H4 (cell line): ENCODE results near the gene DNMT3B. TPM values are rescaled to one million over a fixed set of nuclear protein-coding genes. Genes with fewer than 3 reads are reported as not detected.
"Not testable (repeated sequence)": the region's sequence is repeated elsewhere in the genome, so short reads cannot be mapped to it uniquely, and the experiment has no call there.

Experiments
- DNase-seq: peaks from one replicate; pipeline ENCODE4 v3.0.0-alpha.2; 2015; ENCODE audit warnings: low spot score
- total RNA-seq: library from RNA; depleted of rRNA; stranded (reverse); fragments of >200 nt; shearing (Covaris generic); gene quantifications from 2 replicates; pipeline ENCODE4 v1.2.3, GENCODE V29; 2014

DNMT3B gene
- total RNA-seq, 1 experiment from 2014 or later = 5.4 TPM

- peak; percentile 56 for DNase-seq
Measured at GRCh38 chr20:32789896-32790750, 27.9 kb downstream of the DNMT3B start.

DNA sequence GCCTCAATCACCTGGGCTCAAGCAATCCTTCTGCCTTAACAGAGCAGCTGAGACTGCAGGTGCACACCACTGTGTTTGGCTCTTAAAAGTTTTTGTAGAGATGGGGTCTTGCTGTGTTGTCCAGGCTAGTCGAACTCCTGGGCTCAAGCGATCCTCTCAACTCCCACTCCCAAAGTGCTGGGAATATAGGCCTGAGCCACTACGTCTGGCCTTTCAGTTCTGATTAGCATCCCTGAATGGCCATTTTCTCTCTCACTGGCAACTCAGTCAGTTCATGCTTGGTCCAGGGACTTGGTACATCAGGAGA lies 28.5 kb downstream of the DNMT3B start:
- DNase-seq = no peak

DNA sequence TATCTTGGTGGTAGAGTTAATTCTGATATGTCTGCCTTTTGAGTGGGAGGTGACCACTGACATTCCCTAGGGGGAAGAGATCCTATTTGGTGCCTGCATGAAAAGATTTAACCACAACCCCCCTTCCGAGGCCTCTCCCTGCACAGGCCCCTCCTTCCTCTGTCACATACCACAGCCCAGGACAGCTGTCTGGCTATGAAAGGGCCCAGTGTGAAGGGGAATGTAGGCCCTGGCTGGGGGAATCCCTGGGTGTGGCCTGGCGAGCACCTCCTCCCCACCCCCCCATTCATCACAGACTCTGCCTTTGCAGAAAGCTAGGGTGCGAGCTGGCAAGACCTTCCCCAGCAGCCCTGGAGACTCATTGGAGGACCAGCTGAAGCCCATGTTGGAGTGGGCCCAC lies 30.1 kb downstream of the DNMT3B start:
- DNase-seq = no peak

DNA sequence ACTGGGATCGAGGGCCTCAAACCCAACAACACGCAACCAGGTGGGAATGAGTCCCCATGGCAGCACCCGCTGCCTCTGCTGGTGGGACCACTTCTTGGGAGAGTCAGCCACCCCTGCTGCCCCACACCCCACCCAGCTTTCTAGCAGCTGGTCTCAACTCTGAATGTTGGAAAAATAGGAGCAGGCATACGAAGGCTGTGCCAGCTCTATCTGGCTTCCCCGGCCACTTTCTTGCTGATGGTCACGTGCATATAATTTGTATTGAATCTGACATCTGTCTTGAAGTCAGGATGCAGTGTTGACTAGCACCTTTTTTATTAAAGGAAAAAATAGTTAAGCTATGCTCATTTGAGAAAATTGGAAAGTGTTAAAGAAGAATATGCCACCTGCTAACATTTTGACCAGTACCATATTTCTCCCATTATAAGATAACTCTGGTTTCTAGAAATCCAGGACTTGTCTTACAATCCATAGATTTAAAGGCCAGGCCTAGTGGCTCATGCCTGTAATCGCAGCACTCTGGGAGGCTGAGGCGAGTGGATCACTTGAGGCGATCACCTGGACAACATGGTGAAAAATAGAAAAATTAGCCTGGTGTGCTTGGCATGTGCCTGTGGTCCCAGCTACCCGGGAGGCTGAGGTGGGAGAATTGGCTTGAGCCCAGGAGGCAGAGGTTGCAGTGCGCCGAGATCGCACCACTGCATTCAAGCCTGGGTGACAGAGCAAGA lies 30.7 kb downstream of the DNMT3B start:
- DNase-seq = no peak

DNA sequence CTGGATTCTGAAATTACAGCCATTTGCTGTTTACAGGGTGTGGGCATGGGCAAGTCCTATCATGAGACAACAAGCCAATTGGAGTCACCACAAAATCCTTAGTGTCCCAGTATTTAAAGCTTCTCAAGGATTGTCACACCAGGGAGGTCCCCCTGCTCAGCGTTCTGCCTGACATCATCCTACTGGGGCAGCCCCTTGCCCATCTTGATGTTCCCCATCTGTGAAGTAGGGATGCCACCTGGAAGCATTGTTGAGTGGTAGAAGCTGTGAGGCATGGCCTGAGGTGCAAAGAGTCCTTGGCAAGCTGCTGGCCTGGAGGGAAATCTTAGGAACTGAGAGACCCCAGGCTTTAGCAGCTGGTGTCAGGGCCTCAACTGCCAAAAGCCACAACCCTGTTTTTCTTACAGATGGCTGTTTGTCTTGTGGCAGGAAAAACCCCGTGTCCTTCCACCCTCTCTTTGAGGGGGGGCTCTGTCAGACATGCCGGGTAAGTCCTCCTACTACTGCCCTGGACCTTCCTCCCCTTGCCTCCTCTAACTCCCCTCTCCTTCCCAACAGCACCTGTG lies 34.3 kb downstream of the DNMT3B start:
- DNase-seq = no peak

DNA sequence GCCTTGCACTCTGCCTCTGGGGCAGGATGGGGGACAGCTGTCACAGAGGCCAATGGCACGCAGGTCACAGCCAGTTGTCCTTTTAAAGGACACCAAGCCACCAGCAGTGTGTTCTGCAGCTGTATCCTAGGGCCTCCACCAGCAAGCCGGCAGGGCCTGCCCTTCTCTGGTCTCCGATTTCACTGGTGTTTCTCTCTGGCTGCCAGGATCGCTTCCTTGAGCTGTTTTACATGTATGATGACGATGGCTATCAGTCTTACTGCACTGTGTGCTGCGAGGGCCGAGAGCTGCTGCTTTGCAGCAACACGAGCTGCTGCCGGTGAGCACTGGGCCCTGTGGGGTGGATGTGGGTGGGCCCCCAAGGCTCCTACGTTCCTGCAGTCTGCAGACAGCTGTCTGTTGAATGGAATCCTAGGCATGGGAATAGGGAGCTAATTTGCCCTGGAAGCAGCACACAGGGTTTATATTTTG lies 34.8 kb downstream of the DNMT3B start:
- DNase-seq = peak; percentile 79

GRCh38 chr20:32797571-32797970 lies 35.4 kb downstream of the DNMT3B start:
- DNase-seq = not testable (repeated sequence)

- no peak for DNase-seq
Measured at GRCh38 chr20:32798046-32798981, 36.1 kb downstream of the DNMT3B start.

DNA sequence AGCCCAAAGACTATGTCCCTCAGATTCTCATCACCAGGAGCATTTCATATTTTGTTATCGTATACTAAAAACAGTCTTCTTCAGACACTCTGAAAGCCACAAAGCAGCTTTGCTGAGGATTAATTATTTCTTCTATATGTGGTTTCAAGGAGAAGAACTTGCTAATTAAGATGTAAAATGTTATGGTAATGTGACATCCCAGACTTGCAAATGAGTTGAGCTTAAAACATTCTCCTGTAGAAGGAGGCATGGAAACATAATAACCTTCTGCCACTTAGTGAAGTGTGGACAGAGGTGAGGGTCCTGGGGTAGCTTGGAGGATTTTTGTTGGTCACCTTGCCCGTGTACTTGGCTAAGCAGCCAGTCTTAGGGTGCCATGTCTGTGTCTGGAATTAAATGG lies 40.9 kb downstream of the DNMT3B start:
- DNase-seq = no peak

DNA sequence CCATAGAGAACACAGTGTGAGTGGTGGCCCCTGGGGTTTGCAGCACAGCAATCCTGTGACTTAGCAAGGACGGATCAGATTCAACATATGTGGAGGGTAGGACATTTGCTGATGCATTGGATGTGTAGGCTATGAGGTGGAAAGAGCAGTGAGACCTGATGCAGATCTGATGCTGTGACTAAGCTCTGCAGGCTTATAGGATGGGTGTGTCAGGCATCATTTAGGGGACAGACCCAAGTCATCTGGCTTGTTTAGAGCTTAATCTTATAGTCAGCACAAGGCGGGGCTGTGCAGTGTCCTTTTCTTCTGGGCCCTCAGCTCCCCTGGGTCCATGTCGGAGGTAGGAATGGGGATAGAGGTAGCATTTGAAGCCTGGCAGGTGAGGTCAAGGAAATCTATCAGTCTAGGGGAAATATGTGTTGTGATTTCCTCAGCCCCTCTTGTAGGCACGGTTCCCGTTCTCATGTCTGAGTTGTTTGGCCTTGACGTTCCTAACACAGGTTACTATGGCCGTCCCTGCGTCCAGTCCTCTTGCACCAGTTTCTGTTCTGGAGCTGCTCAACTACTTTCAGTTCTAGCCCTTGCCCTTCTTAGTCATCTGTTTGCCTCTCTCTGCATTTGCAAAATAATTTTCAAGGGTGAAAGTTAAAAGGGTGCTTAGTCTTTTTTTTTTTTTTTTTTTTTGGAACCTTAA lies 42.0 kb downstream of the DNMT3B start:
- DNase-seq = no peak

DNA sequence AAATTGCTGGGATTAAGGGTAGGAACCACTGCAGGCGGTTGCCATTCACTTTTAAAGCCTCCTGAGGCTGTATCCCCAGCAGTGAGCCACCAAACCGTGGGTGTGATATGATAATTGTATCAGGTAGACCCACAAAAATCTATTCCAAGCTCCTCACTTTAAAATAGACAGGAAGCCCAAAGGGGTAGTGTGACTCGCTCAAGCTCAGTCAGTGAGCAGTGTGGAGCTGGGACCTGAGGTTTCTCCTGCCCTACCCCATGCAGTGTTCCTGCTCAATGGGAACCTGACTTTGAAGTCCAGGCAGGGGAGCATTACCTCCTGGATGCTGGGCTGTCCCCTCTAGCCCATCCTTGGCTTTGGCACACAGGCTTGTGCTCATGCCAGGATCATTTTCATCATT lies 42.6 kb downstream of the DNMT3B start:
- DNase-seq = no peak

DNA sequence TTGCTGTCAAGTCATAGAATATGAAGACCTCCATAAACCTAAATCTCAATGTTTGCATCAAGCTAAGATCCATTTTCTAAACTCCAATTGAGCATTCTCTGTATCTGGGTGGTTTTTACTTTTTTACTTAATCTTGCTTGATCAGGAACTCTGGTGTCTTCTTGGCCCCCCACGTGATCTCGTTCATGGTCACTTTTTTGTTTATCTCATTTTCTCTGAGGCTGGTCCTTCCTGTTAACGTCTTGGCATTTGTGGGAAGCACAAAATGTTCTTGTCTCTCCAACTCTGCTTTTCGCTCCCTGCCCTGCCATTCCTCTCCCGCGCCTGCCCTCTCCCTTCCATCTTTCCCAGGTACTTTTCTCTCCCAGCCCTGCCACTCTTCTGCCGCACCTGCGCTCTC lies 43.5 kb downstream of the DNMT3B start:
- no peak for DNase-seq

DNA sequence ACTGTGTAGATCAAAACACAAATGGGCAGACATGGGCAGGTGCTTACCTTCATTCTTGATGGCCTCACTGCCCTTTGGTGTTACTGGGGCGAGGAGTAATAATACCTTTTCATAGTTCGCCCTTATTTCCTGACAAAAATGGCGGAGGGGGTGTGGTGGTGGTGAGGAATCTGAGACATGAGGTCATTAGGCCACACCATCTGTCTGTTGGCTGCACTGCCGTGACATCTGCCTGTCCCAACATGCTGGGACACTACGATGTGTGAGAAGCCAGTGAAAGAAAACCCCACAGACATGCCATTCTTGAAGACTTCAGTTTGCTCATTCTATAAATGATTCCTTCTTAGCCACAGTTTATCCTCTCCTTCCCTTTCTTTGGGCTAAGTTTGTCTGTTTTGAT lies 44.2 kb downstream of the DNMT3B start:
- DNase-seq = no peak

DNA sequence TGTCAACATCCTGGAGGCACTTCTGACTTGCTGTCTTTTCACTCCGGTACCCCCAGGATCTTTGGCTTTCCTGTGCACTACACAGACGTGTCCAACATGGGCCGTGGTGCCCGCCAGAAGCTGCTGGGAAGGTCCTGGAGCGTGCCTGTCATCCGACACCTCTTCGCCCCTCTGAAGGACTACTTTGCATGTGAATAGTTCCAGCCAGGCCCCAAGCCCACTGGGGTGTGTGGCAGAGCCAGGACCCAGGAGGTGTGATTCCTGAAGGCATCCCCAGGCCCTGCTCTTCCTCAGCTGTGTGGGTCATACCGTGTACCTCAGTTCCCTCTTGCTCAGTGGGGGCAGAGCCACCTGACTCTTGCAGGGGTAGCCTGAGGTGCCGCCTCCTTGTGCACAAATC lies 45.5 kb downstream of the DNMT3B start:
- no peak for DNase-seq

GRCh38 chr20:32808438-32808837 lies 46.3 kb downstream of the DNMT3B start:
- DNase-seq = no peak

GRCh38 chr20:32809907-32810306 lies 47.7 kb downstream of the DNMT3B start:
- no peak for DNase-seq

GRCh38 chr20:32810941-32811340 lies 48.8 kb downstream of the DNMT3B start:
- no peak for DNase-seq

DNA sequence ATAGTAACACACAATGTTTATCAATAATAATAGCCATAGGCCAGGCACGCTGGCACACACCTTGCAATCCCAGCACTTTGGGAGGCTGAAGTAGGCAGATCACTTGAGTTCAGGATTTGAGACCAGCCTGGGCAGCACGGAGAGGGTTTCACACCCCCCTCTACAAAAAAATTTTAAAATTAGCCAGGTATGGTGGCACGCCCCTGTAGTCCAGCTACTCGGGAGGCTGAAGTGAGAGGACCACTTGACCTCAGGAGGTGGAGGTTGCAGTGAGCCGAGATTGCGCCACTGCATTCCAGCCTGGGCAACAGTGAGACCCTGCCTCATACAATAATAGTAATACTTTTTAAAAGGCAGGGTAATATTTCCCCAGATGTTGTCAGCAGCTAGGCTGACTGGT lies 49.7 kb downstream of the DNMT3B start:
- no peak for DNase-seq

DNA sequence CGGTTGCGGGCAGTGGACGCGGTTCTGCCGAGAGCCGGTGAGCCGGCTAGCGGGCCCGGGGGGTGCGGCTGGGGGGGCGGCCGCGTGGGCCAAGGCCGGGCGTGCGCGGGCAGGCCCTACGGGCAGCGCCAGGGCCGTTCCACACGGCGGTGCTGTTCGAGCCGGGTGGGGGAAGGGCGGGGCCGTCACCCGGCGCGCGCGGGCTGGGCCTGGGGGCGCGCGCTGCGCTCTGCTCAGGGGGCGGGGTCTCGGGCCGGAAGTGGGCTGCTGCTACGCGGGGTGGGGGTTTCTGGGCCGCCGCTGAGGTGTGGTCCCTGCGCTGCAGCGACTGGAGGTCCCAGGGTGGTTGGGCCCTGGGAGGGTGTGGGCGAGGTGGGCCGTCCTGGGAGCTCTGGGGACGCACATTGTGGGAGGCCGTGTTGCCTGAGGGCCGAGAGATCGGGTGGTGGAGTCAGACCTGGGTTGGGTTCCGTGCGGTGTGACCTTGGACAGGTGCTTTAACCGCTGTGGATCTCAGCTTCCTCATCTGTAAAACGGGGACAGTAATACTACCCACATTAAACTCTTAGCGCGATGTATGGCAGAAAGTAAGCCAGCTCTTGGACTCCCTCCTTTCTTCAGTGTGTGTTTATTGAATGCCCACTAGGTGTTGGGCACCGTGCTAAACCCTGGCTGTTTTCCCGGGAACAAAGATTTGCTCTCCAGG lies 58.0 kb downstream of the DNMT3B start:
- DNase-seq = peak; percentile 48

- DNase-seq = no peak
Measured at GRCh38 chr20:32820698-32821377, 58.7 kb downstream of the DNMT3B start.
